SK-N-SH (cell line): Measurements from ENCODE around the gene UBL7. TPM values are rescaled to one million over a fixed set of nuclear protein-coding genes. Genes with fewer than 3 reads are reported as not detected.

ENCODE experiments used
- CTCF ChIA-PET: fragments of 300-600, 350-600 bp; formaldehyde crosslinking; extraction: SDS; loops from one replicate; lab custom pipeline; 2021; lab: Yijun Ruan, JAX
- POLR2A ChIA-PET: fragments of 350-600 bp; sonication (Branson Sonifier 250); formaldehyde crosslinking; extraction: SDS; loops from one replicate; lab custom pipeline; 2020; ENCODE audit warnings: antibody characterized with exemption, inconsistent platforms; lab: Yijun Ruan, JAX
- DNase-seq: peaks from one replicate; pipeline ENCODE4 v3.0.0; 2012
- H2AFZ ChIP-seq: fragments of 200-600 bp; sonication (generic); 2 replicates; pipeline ENCODE4 v1.8.1; 2016; ENCODE audit warnings: antibody characterized with exemption, mild to moderate bottlenecking, low read depth
- H3F3A ChIP-seq: fragments of 200-600 bp; sonication (generic); replicated peaks from 2 replicates; pipeline ENCODE3; 2016; ENCODE audit warnings: antibody characterized with exemption, mild to moderate bottlenecking; ENCODE audit not compliant: insufficient read depth
- H3K27ac ChIP-seq, 2 experiments: fragments of 200-500 bp in 1 of 2; fragments of 200-600 bp in 1 of 2; sonication (Bioruptor generic) in 1 of 2; sonication (generic), shearing (Covaris generic) in 1 of 2; 2 replicates each; pipeline versions ENCODE4 v1.5.1 to v1.6.1; 2014 to 2016; ENCODE audit warnings: low read depth in 2 of 2, inconsistent platforms in 1 of 2, low read length in 1 of 2, mild to moderate bottlenecking in 1 of 2, mixed read lengths in 1 of 2
- H3K27me3 ChIP-seq: fragments of 200-600 bp; sonication (generic), shearing (Covaris generic); 2 replicates; pipeline ENCODE4 v1.6.1; 2016; ENCODE audit warnings: mixed run types; ENCODE audit not compliant: insufficient read depth
- H3K36me3 ChIP-seq, 2 experiments: fragments of 200-500 bp in 1 of 2; fragments of 200-600 bp in 1 of 2; sonication (Bioruptor generic) in 1 of 2; sonication (generic) in 1 of 2; replicated peaks in 1 of 2; 2 replicates each; pipeline versions ENCODE3 to v1.5.1; 2014 to 2016; ENCODE audit warnings: low read length in 1 of 2, mild to moderate bottlenecking in 1 of 2; ENCODE audit not compliant: insufficient read depth in 2 of 2, control insufficient read depth in 1 of 2
- H3K4me1 ChIP-seq, 2 experiments: fragments of 200-500 bp in 1 of 2; fragments of 200-600 bp in 1 of 2; sonication (Bioruptor generic) in 1 of 2; sonication (generic), shearing (Covaris generic) in 1 of 2; 2 replicates each; pipeline versions ENCODE4 v1.5.1 to v1.6.1; 2014 to 2016; ENCODE audit warnings: low read depth in 1 of 2, low read length in 1 of 2, mixed run types in 1 of 2; ENCODE audit not compliant: insufficient read depth in 2 of 2, control insufficient read depth in 1 of 2
- H3K4me2 ChIP-seq: fragments of 200-600 bp; sonication (generic), shearing (Covaris generic); 2 replicates; pipeline ENCODE4 v1.6.1; 2017; ENCODE audit warnings: mixed run types
- H3K4me3 ChIP-seq, 2 experiments: fragments of 200-500 bp in 1 of 2; fragments of 200-600 bp in 1 of 2; sonication (Bioruptor generic) in 1 of 2; sonication (generic), shearing (Covaris generic) in 1 of 2; 2 replicates each; pipeline versions ENCODE4 v1.5.1 to v1.8.1; 2014 to 2016; ENCODE audit warnings: low read depth in 2 of 2, inconsistent platforms in 1 of 2, low read length in 1 of 2, mild to moderate bottlenecking in 1 of 2, mixed read lengths in 1 of 2, moderate library complexity in 1 of 2
- H3K79me2 ChIP-seq: fragments of 200-600 bp; sonication (generic); 2 replicates; pipeline ENCODE4 v1.8.1; 2017; ENCODE audit warnings: mild to moderate bottlenecking; ENCODE audit not compliant: insufficient read depth
- H3K9ac ChIP-seq: fragments of 200-600 bp; sonication (generic); 2 replicates; pipeline ENCODE4 v1.6.1; 2017; ENCODE audit warnings: mixed run types
- H3K9me2 ChIP-seq: fragments of 200-600 bp; sonication (generic); 2 replicates; pipeline ENCODE4 v1.6.1; 2017; ENCODE audit warnings: mixed run types
- H3K9me3 ChIP-seq: fragments of 200-600 bp; sonication (generic); 2 replicates; pipeline ENCODE4 v1.6.1; 2017; ENCODE audit warnings: mixed run types, mild to moderate bottlenecking, moderate library complexity
- H4K20me1 ChIP-seq: fragments of 200-600 bp; sonication (generic); 2 replicates; pipeline ENCODE4 v1.6.1; 2017; ENCODE audit warnings: mild to moderate bottlenecking, mixed run types; ENCODE audit not compliant: insufficient read depth
- ELF1 ChIP-seq: IDR thresholded peaks from 2 replicates; pipeline ENCODE4 v1.4.0; 2012
- EP300 ChIP-seq, 2 experiments: IDR thresholded peaks; 2 replicates each; pipeline versions ENCODE4 v1.4.0 to v1.6.1; 2012; ENCODE audit warnings: borderline replicate concordance in 1 of 2, low read depth in 1 of 2, low read length in 1 of 2
- FOXJ3 ChIP-seq: sonication (generic); formaldehyde crosslinking; IDR thresholded peaks from 2 replicates; pipeline ENCODE4 v1.5.1; 2020; ENCODE audit warnings: mild to moderate bottlenecking, missing genetic modification reagents
- FOXM1 ChIP-seq: IDR thresholded peaks from 2 replicates; pipeline ENCODE4 v1.4.0; 2012; ENCODE audit warnings: low read depth, mild to moderate bottlenecking
- GABPA ChIP-seq: IDR thresholded peaks from 2 replicates; pipeline ENCODE4 v1.4.0; 2012; ENCODE audit warnings: low read depth, mild to moderate bottlenecking
- GATA2 ChIP-seq: sonication (generic); formaldehyde crosslinking; IDR thresholded peaks from 2 replicates; pipeline ENCODE4 v1.5.0; 2020; ENCODE audit warnings: mild to moderate bottlenecking, missing genetic modification reagents
- JUND ChIP-seq: IDR thresholded peaks from 2 replicates; pipeline ENCODE4 v1.4.0; 2012
- MEF2A ChIP-seq: IDR thresholded peaks from 2 replicates; pipeline ENCODE4 v1.4.0; 2012; ENCODE audit warnings: low read depth, borderline replicate concordance
- NFIC ChIP-seq: IDR thresholded peaks from 2 replicates; pipeline ENCODE4 v1.4.0; 2012; ENCODE audit warnings: borderline replicate concordance
- NRF1 ChIP-seq: IDR thresholded peaks from 2 replicates; pipeline ENCODE4 v1.6.1; 2012; ENCODE audit warnings: low read depth, mild to moderate bottlenecking, low read length
- PBX3 ChIP-seq: IDR thresholded peaks from 2 replicates; pipeline ENCODE4; 2012
- POLR2AphosphoS5 ChIP-seq: IDR thresholded peaks from 2 replicates; pipeline ENCODE4 v1.6.1; 2012; ENCODE audit warnings: low read depth, low read length
- RCOR1 ChIP-seq: fragments of 150-350 bp; IDR thresholded peaks from 2 replicates; pipeline ENCODE4 v1.6.1; 2017; ENCODE audit warnings: antibody characterized with exemption, low read length
- RFX5 ChIP-seq: IDR thresholded peaks from 2 replicates; pipeline ENCODE4 v1.6.1; 2012; ENCODE audit warnings: mild to moderate bottlenecking, improper control_type of control experiment, low read length
- SMC3 ChIP-seq: IDR thresholded peaks from 2 replicates; pipeline ENCODE4 v1.6.1; 2012; ENCODE audit warnings: low read depth, low read length, improper control_type of control experiment
- ZBTB33 ChIP-seq: IDR thresholded peaks from 2 replicates; pipeline ENCODE4 v1.4.0; 2012; ENCODE audit warnings: low read depth, borderline replicate concordance
- WGBS: methylation state at CpG from one replicate; pipeline ENCODE4 v1.1.6; 2017; ENCODE audit warnings: low lambda C conversion rate; 5-methylcytosine and 5-hydroxymethylcytosine counted together
- polyA plus RNA-seq, 3 experiments: library from polyadenylated mRNA; depleted of rRNA; stranded (reverse); fragments of >200 nt; gene quantifications; 2 replicates each; pipeline ENCODE4 v1.2.3, GENCODE V29; 2012
- TF ChIP-seq, protein P1 (sequence below): fragments of 200-600 bp; sonication (generic); IDR thresholded peaks from 2 replicates; pipeline ENCODE4 v1.6.1; 2017; ENCODE audit warnings: antibody characterized with exemption, mild to moderate bottlenecking, moderate library complexity
- TF ChIP-seq, protein P2 (sequence below): fragments of 150-350 bp; IDR thresholded peaks from 2 replicates; pipeline ENCODE4 v1.6.1; 2017; ENCODE audit warnings: antibody characterized with exemption, low read length, low read depth, borderline replicate concordance

UBL7 gene
- polyA plus RNA-seq, 1 of the 3 experiments (the other 2 are of a cell fraction), result 81.1 TPM

DNA sequence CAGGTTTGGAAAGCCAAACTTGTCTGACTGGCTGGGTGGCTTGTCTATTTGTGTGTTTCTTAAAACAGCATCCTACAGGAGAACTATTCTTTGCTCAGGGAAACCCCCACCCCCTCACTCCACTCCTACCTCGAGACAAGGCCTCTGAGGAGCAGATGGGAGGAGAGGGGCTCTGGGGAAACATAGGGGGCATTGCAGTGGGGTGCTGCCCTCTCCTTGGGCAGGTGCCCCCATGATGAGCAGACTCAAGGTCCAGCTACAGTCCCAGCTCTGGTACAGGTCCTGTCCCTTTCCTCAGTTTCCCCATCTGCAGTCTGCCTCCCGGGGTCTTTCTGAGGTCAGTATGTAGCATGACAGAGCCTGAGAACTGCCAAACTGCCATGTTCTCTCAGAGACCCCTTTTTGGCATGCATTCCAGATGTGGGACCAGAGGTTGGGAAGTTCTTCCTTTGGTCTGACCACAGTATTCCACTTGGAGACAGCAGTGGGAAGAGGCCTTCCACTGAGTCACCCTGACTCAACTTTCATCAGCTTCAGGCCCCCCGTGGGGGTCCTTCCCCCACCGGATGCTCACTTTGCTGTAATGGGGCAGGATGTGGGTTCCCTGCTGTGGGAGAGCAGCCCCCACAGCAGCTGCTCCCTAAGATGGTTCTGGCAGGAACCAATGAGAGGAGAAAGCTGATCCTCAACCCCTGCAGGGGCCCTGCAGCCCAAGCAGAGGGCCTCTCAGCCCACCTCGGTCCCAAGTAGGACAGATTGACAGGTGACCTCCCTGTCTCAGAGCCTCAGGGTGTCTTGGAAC is 61.2 kb downstream of the UBL7 start:
- H4K20me1 ChIP-seq, result no peaks in the 10 kb centered on the region
- POLR2A ChIA-PET, result no interaction called here
- H3K4me1 ChIP-seq, result no peaks in the 10 kb centered on the region; a peak in 1 of 4 replicates
- no peak for DNase-seq
- WGBS, result 29% methylated on average over 4 of the region's 5 CpGs
- H3K4me3 ChIP-seq, result no peak overlapping the region
- no peak overlapping the region for H3K4me2 ChIP-seq
- no peaks in the 10 kb centered on the region for H3K9me2 ChIP-seq
- H2AFZ ChIP-seq, result no peak overlapping the region
- H3K79me2 ChIP-seq, result no peaks in the 10 kb centered on the region
- CTCF ChIA-PET, result interaction anchor here (1.6 kb wide), 1 partner anchor 20 kb away, joined by 3 read pairs; no protein-coding TSS in a partner anchor
- TF ChIP-seq SMC3 (no peak), RCOR1 (no peak), ELF1 (no peak), RFX5 (no peak), PBX3 (no peak), GABPA (no peak), ZBTB33 (no peak), POLR2AphosphoS5 (no peak)
- TF ChIP-seq, protein P1, sequence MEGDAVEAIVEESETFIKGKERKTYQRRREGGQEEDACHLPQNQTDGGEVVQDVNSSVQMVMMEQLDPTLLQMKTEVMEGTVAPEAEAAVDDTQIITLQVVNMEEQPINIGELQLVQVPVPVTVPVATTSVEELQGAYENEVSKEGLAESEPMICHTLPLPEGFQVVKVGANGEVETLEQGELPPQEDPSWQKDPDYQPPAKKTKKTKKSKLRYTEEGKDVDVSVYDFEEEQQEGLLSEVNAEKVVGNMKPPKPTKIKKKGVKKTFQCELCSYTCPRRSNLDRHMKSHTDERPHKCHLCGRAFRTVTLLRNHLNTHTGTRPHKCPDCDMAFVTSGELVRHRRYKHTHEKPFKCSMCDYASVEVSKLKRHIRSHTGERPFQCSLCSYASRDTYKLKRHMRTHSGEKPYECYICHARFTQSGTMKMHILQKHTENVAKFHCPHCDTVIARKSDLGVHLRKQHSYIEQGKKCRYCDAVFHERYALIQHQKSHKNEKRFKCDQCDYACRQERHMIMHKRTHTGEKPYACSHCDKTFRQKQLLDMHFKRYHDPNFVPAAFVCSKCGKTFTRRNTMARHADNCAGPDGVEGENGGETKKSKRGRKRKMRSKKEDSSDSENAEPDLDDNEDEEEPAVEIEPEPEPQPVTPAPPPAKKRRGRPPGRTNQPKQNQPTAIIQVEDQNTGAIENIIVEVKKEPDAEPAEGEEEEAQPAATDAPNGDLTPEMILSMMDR, result no peak
- no peak overlapping the region for H3K9ac ChIP-seq
- no peaks in the 10 kb centered on the region for H3K9me3 ChIP-seq
- H3F3A ChIP-seq, result no peaks in the 10 kb centered on the region
- no peak overlapping the region for H3K27ac ChIP-seq
- H3K27me3 ChIP-seq, result no peaks in the 10 kb centered on the region
- H3K36me3 ChIP-seq, result no peaks in the 10 kb centered on the region

DNA sequence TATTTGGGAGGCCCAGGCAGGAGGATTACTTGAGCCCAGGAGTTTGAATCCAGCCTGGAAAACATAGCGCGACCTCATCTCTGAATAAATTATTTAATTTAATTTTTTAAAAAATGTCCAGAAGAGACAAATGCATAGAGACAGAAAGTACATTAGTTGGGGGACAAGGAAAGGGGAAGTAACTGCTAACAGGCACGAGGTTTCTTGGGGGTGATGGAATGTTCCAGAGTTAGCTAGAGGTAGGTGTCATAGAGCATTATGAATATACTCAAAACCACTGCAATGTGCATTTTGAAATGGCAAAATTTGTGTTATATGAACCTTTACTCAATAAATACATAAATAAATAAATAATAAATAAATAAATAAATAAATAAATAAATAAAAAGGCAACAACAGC is 61.9 kb downstream of the UBL7 start:
- no peaks in the 10 kb centered on the region for H3K9me2 ChIP-seq
- POLR2A ChIA-PET, result no interaction called here
- no peaks in the 10 kb centered on the region for H3K27me3 ChIP-seq
- H3K79me2 ChIP-seq, result no peaks in the 10 kb centered on the region
- TF ChIP-seq GABPA, result no peak
- no peak for TF ChIP-seq MEF2A
- no peak for TF ChIP-seq FOXM1
- TF ChIP-seq GATA2 (CRISPR knock-in tag), result no peak
- no peak for TF ChIP-seq NFIC
- TF ChIP-seq FOXJ3 (CRISPR knock-in tag), result no peak
- TF ChIP-seq NRF1, result no peak
- no peak for TF ChIP-seq EP300 (IDR thresholded peaks at IDR 0.05; ENCODE audit: borderline replicate concordance in 1 of 2, low read depth in 1 of 2, low read length in 1 of 2)
- TF ChIP-seq JUND, result no peak
- no peak for TF ChIP-seq SMC3
- no peak for TF ChIP-seq ZBTB33
- TF ChIP-seq, protein P2, sequence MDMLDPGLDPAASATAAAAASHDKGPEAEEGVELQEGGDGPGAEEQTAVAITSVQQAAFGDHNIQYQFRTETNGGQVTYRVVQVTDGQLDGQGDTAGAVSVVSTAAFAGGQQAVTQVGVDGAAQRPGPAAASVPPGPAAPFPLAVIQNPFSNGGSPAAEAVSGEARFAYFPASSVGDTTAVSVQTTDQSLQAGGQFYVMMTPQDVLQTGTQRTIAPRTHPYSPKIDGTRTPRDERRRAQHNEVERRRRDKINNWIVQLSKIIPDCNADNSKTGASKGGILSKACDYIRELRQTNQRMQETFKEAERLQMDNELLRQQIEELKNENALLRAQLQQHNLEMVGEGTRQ, result no peak
- no peak for DNase-seq
- no peaks in the 10 kb centered on the region for H3K36me3 ChIP-seq
- no peaks in the 10 kb centered on the region for H4K20me1 ChIP-seq
- H3F3A ChIP-seq, result no peaks in the 10 kb centered on the region
- no peak overlapping the region for H3K4me3 ChIP-seq
- CTCF ChIA-PET, result interaction anchor here (1.6 kb wide), 1 partner anchor 20 kb away, joined by 3 read pairs; no protein-coding TSS in a partner anchor
- H2AFZ ChIP-seq, result no peak overlapping the region
- no peaks in the 10 kb centered on the region; a peak in 1 of 4 replicates for H3K4me1 ChIP-seq
- H3K4me2 ChIP-seq, result no peak overlapping the region
- H3K27ac ChIP-seq, result no peak overlapping the region
- WGBS, result 95% methylated on average over 3 of the region's 3 CpGs
- H3K9ac ChIP-seq, result no peak overlapping the region
- H3K9me3 ChIP-seq, result no peaks in the 10 kb centered on the region
